ENCODE data around the gene ITGBL1. TPM values are rescaled to one million over a fixed set of nuclear protein-coding genes. Genes with fewer than 3 reads are reported as not detected.

Gene ITGBL1
- total and polyA plus RNA-seq, 2 donors, result 0.38 to 2.7 TPM

DNA sequence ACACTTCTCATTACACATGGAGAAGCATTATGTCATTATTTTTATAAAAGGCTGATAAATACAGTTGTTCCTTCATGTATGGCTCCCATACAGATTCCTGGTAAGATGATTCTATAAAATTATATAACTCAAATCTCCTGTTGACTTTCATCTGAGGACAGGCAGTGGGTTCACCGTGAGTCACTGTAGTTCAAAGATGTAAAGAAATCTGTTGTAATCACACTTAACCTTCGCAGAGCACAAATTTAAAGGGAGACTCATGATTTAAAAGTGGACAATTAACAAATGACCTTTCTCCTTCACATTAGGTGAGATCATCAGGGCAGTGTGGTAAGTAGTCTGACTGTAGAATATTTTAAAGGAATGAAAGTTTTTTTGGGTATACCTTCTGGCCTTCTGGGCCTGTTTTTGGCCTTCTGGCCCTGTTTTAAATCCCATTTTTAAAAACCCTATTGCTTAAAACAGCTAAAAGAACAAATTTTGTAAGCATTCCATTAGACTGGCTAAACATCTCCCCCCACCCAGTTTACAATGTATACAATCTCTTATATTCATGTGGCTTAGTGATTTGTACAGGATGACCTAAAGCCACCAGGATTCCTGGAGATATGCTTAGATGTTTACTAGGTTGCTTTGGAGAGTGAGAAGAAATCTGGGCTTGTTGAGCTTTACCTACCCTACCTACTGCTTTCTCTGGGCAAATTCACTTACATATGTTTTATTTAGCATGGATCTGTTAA lies 171.2 kb downstream of the ITGBL1 start:
- peaks cover 0 to 5% of the 10 kb centered on the region in 2 donors for H3K4me1 ChIP-seq (ENCODE audit: control insufficient read depth in 2 of 2, insufficient read depth in 2 of 2, low read length in 2 of 2)
- no peaks in the 10 kb centered on the region for H3K27me3 ChIP-seq (ENCODE audit: control insufficient read depth in 2 of 2, insufficient read depth in 1 of 2, low read length in 1 of 2)
- no peaks in the 10 kb centered on the region for H3K36me3 ChIP-seq (ENCODE audit: control insufficient read depth in 2 of 2, insufficient read depth in 2 of 2, low read length in 1 of 2)
- H3K9me3 ChIP-seq (ENCODE audit: control insufficient read depth in 2 of 2, insufficient read depth in 1 of 2, low read length in 1 of 2), result no peaks in the 10 kb centered on the region
- DNase-seq (ENCODE audit: low read depth in 6 of 9, low spot score in 9 of 9), result no peak
- WGBS, result 65% methylated on average over 2 of the region's 2 CpGs
- no peak overlapping the region for H3K27ac ChIP-seq (ENCODE audit: low read depth in 1 of 2, low read length in 1 of 2)
- no peak overlapping the region for H3K4me3 ChIP-seq (ENCODE audit: low read length in 2 of 2)

- DNase-seq (ENCODE audit: low read depth in 6 of 9, low spot score in 9 of 9), result no peak
- Histone ChIP-seq H3K36me3 (ENCODE audit: control insufficient read depth in 2 of 2, insufficient read depth in 2 of 2, low read length in 1 of 2) (no peaks in the 10 kb centered on the region), H3K4me1 (ENCODE audit: control insufficient read depth in 2 of 2, insufficient read depth in 2 of 2, low read length in 2 of 2) (peaks cover 0 to 5% of the 10 kb centered on the region in 2 donors), H3K4me3 (ENCODE audit: low read length in 2 of 2) (no peak overlapping the region), H3K9me3 (ENCODE audit: control insufficient read depth in 2 of 2, insufficient read depth in 1 of 2, low read length in 1 of 2) (no peaks in the 10 kb centered on the region), H3K27ac (ENCODE audit: low read depth in 1 of 2, low read length in 1 of 2) (no peak overlapping the region), H3K27me3 (ENCODE audit: control insufficient read depth in 2 of 2, insufficient read depth in 1 of 2, low read length in 1 of 2) (no peaks in the 10 kb centered on the region)
- WGBS, result 33% methylated on average over 8 of the region's 8 CpGs
Observed at GRCh38 chr13:101624210-101624922, 171.9 kb downstream of the ITGBL1 start.

- Histone ChIP-seq H3K27me3 (ENCODE audit: control insufficient read depth in 2 of 2, insufficient read depth in 1 of 2, low read length in 1 of 2) (no peaks in the 10 kb centered on the region), H3K9me3 (ENCODE audit: control insufficient read depth in 2 of 2, insufficient read depth in 1 of 2, low read length in 1 of 2) (no peaks in the 10 kb centered on the region), H3K4me1 (ENCODE audit: control insufficient read depth in 2 of 2, insufficient read depth in 2 of 2, low read length in 2 of 2) (peaks cover 0 to 5% of the 10 kb centered on the region in 2 donors), H3K36me3 (ENCODE audit: control insufficient read depth in 2 of 2, insufficient read depth in 2 of 2, low read length in 1 of 2) (no peaks in the 10 kb centered on the region), H3K4me3 (ENCODE audit: low read length in 2 of 2) (no peak overlapping the region), H3K27ac (ENCODE audit: low read depth in 1 of 2, low read length in 1 of 2) (no peak overlapping the region)
- DNase-seq (ENCODE audit: low read depth in 6 of 9, low spot score in 9 of 9), result no peak
- 87% methylated on average over 3 of the region's 3 CpGs for WGBS
Observed at GRCh38 chr13:101624981-101625380, 172.5 kb downstream of the ITGBL1 start.

DNA sequence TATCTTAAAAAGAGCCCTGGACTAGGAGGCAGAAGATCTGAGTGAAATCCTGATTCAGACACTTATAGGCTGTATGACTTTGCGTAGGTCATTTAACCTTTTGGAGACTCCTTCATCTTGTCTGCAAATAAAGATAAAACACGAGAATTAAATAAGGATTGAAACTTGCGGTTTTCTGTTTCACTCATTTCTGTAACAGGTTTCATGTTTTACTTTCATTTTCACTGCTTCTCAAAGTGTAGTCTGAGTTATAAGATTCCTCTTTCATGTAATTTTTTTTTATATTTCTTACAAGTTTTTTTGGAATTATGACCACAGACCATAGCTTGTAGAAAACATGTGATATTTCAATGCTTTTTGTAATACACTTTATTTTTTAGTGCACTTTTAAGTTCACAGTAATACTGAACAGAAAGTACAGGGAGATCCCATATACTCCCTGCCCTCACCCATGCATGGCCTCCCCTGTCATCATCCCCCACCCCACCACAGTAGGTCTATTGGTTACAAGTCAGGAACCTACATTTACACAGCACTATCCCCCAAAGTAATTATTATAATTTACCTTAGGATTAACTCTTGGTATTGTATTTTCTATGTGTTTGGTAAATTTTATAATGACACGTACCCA lies 174.6 kb downstream of the ITGBL1 start:
- H3K27ac ChIP-seq (ENCODE audit: low read depth in 1 of 2, low read length in 1 of 2), result no peak overlapping the region
- DNase-seq (ENCODE audit: low read depth in 6 of 9, low spot score in 9 of 9), result peak in 6 of 9 donors; percentile 5 to 54 (median 13)
- WGBS, result 34% methylated on average over 4 of the region's 4 CpGs
- no peaks in the 10 kb centered on the region for H3K36me3 ChIP-seq (ENCODE audit: control insufficient read depth in 2 of 2, insufficient read depth in 2 of 2, low read length in 1 of 2)
- no peaks in the 10 kb centered on the region for H3K27me3 ChIP-seq (ENCODE audit: control insufficient read depth in 2 of 2, insufficient read depth in 1 of 2, low read length in 1 of 2)
- H3K4me1 ChIP-seq (ENCODE audit: control insufficient read depth in 2 of 2, insufficient read depth in 2 of 2, low read length in 2 of 2), result peaks cover 0 to 5% of the 10 kb centered on the region in 2 donors
- H3K4me3 ChIP-seq (ENCODE audit: low read length in 2 of 2), result no peak overlapping the region
- H3K9me3 ChIP-seq (ENCODE audit: control insufficient read depth in 2 of 2, insufficient read depth in 1 of 2, low read length in 1 of 2), result no peaks in the 10 kb centered on the region

DNA sequence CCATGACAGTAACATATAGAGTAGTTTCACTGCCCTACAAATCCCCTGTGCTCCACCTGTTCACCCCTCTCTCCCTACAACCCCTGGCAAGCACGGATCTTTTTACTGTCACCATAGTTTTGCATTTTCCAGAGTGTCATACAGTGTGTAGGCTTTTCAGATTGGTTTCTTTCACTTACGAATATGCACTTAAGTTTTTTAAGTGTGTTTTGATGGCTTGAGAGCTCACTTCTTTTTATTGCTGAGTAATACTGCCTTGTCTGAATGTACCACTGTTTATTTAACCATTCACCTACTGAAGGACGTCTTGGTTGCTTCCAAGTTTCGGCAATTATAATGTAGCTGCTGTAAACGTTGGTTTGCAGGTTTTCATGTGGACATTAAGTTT lies 175.1 kb downstream of the ITGBL1 start:
- 78% methylated on average over 5 of the region's 5 CpGs for WGBS
- H3K27ac ChIP-seq (ENCODE audit: low read depth in 1 of 2, low read length in 1 of 2), result no peak overlapping the region
- no peak overlapping the region for H3K4me3 ChIP-seq (ENCODE audit: low read length in 2 of 2)

DNA sequence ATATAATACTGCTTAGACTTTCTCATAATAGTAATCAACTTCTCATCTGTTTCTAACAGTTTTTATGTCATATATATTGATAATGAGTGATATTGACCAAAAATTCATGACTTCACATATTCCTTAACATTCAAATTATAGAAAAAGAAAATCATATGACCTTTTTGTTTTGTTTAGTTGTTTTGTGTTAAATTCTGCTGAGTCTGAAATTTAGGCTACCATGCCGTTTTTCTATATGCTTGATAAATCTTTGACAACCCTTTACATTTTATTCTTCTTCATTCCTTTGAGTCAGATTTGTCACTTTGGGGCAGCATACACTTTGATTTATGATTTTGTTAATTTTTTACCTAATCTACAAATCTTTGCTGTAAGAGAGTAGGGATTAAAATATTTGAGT lies 176.4 kb downstream of the ITGBL1 start:
- DNase-seq (ENCODE audit: low read depth in 6 of 9, low spot score in 9 of 9), result no peak
- WGBS, result 96% methylated on average over 1 of the region's 1 CpG
- Histone ChIP-seq H3K4me3 (ENCODE audit: low read length in 2 of 2) (no peak overlapping the region), H3K36me3 (ENCODE audit: control insufficient read depth in 2 of 2, insufficient read depth in 2 of 2, low read length in 1 of 2) (no peaks in the 10 kb centered on the region), H3K27ac (ENCODE audit: low read depth in 1 of 2, low read length in 1 of 2) (no peak overlapping the region), H3K4me1 (ENCODE audit: control insufficient read depth in 2 of 2, insufficient read depth in 2 of 2, low read length in 2 of 2) (peaks cover 0 to 5% of the 10 kb centered on the region in 2 donors), H3K27me3 (ENCODE audit: control insufficient read depth in 2 of 2, insufficient read depth in 1 of 2, low read length in 1 of 2) (no peaks in the 10 kb centered on the region), H3K9me3 (ENCODE audit: control insufficient read depth in 2 of 2, insufficient read depth in 1 of 2, low read length in 1 of 2) (no peaks in the 10 kb centered on the region)

More for the DNA sequence above, 175.1 kb downstream of the ITGBL1 start:
- no peak for DNase-seq (ENCODE audit: low read depth in 6 of 9, low spot score in 9 of 9)
- H3K9me3 ChIP-seq (ENCODE audit: control insufficient read depth in 2 of 2, insufficient read depth in 1 of 2, low read length in 1 of 2), result no peaks in the 10 kb centered on the region
- H3K27me3 ChIP-seq (ENCODE audit: control insufficient read depth in 2 of 2, insufficient read depth in 1 of 2, low read length in 1 of 2), result no peaks in the 10 kb centered on the region
- H3K36me3 ChIP-seq (ENCODE audit: control insufficient read depth in 2 of 2, insufficient read depth in 2 of 2, low read length in 1 of 2), result no peaks in the 10 kb centered on the region
- H3K4me1 ChIP-seq (ENCODE audit: control insufficient read depth in 2 of 2, insufficient read depth in 2 of 2, low read length in 2 of 2), result peaks cover 0 to 5% of the 10 kb centered on the region in 2 donors

GRCh38 chr13:101631395-101631794 lies 178.9 kb downstream of the ITGBL1 start:
- Histone ChIP-seq H3K4me1 (ENCODE audit: control insufficient read depth in 2 of 2, insufficient read depth in 2 of 2, low read length in 2 of 2) (no peaks in the 10 kb centered on the region), H3K9me3 (ENCODE audit: control insufficient read depth in 2 of 2, insufficient read depth in 1 of 2, low read length in 1 of 2) (no peaks in the 10 kb centered on the region), H3K27ac (ENCODE audit: low read depth in 1 of 2, low read length in 1 of 2) (no peak overlapping the region), H3K36me3 (ENCODE audit: control insufficient read depth in 2 of 2, insufficient read depth in 2 of 2, low read length in 1 of 2) (no peaks in the 10 kb centered on the region), H3K4me3 (ENCODE audit: low read length in 2 of 2) (no peak overlapping the region), H3K27me3 (ENCODE audit: control insufficient read depth in 2 of 2, insufficient read depth in 1 of 2, low read length in 1 of 2) (no peaks in the 10 kb centered on the region)
- DNase-seq (ENCODE audit: low read depth in 6 of 9, low spot score in 9 of 9), result no peak

DNA sequence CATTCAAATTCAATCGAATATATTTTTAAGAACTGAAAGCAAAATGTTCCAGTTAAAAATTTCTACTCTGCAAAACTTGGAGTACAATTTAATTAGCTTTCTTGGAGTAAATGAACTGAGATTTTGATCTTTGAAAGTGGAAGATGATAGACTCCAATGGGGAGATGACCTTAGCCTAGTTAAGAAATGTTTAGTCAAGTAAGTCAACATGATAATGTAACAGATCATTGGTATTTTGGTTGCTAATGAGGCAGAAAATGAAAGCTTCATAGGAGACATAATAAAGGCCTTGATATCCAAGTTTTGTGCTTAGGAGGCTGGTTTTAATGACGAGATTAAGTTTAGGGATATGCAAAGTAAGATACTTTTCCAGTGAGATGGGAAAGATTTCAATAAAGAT lies 181.7 kb downstream of the ITGBL1 start:
- no peak for DNase-seq (ENCODE audit: low read depth in 6 of 9, low spot score in 9 of 9)
- Histone ChIP-seq H3K36me3 (ENCODE audit: control insufficient read depth in 2 of 2, insufficient read depth in 2 of 2, low read length in 1 of 2) (no peaks in the 10 kb centered on the region), H3K27me3 (ENCODE audit: control insufficient read depth in 2 of 2, insufficient read depth in 1 of 2, low read length in 1 of 2) (no peaks in the 10 kb centered on the region), H3K4me1 (ENCODE audit: control insufficient read depth in 2 of 2, insufficient read depth in 2 of 2, low read length in 2 of 2) (no peaks in the 10 kb centered on the region), H3K9me3 (ENCODE audit: control insufficient read depth in 2 of 2, insufficient read depth in 1 of 2, low read length in 1 of 2) (no peaks in the 10 kb centered on the region), H3K4me3 (ENCODE audit: low read length in 2 of 2) (no peak overlapping the region), H3K27ac (ENCODE audit: low read depth in 1 of 2, low read length in 1 of 2) (no peak overlapping the region)
- 92% methylated on average over 2 of the region's 2 CpGs for WGBS

DNA sequence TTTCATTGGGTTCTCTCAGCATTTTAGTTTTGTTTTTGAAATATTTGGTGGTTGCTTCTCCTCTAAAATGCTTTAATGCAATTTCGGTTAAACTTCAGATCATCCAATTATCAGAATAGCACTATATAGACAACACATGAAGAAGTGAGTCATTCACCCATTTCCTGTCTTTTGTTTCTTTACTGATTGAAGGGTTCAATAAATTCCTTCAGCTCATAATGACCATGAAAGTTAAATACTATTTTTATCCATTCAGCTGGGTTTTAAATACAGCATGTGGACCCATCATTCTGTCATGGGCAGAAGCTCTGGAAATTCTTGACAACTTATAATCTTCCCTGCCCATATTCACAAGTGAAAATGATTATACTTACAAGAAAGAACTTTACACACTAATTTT lies 187.2 kb downstream of the ITGBL1 start:
- no peak overlapping the region for H3K4me3 ChIP-seq (ENCODE audit: low read length in 2 of 2)
- DNase-seq (ENCODE audit: low read depth in 6 of 9, low spot score in 9 of 9), result no peak
- no peaks in the 10 kb centered on the region for H3K36me3 ChIP-seq (ENCODE audit: control insufficient read depth in 2 of 2, insufficient read depth in 2 of 2, low read length in 1 of 2)
- H3K27ac ChIP-seq (ENCODE audit: low read depth in 1 of 2, low read length in 1 of 2), result no peak overlapping the region
- no peaks in the 10 kb centered on the region for H3K9me3 ChIP-seq (ENCODE audit: control insufficient read depth in 2 of 2, insufficient read depth in 1 of 2, low read length in 1 of 2)
- WGBS, result 89% methylated on average over 1 of the region's 1 CpG
- no peaks in the 10 kb centered on the region for H3K27me3 ChIP-seq (ENCODE audit: control insufficient read depth in 2 of 2, insufficient read depth in 1 of 2, low read length in 1 of 2)
- H3K4me1 ChIP-seq (ENCODE audit: control insufficient read depth in 2 of 2, insufficient read depth in 2 of 2, low read length in 2 of 2), result no peaks in the 10 kb centered on the region
